Measurements from ENCODE around the gene COL27A1.
"Not testable (repeated sequence)": the region's sequence is repeated elsewhere in the genome, so short reads cannot be mapped to it uniquely, and the experiment has no call there.

Gene COL27A1

DNA sequence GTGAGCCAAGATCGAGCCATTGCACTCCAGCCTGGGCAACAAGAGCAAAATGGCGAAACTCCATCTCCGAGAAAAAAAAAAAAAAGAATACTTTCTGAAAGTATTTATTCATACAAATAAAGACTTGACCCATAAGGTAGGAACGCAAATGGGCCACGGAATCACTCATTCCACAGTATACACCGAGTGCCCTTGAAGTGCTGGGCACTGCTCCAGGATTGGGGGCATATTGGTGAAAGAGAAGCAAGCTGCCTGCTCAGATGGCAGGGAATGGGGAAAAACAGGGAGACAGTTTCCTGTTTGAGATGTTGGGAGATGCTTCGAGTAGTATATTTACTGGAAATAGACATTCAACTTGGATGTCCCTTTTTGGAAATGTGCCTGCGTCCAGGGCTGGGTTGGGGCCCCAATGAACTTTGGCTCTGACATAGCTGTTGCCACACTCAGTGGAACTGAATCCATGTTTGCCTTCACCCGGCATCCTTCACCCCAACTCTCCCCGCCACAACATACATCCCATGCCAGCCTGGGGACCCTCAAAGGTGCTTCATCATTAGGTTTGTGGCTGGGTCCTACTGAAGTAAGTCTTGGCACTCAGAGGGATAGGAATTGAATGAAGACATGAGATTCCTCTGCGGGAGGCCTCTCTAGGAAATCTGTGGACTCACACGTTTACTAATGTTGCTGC lies 173.7 kb downstream of the COL27A1 start:
- DNase-seq, result not testable (repeated sequence)

DNA sequence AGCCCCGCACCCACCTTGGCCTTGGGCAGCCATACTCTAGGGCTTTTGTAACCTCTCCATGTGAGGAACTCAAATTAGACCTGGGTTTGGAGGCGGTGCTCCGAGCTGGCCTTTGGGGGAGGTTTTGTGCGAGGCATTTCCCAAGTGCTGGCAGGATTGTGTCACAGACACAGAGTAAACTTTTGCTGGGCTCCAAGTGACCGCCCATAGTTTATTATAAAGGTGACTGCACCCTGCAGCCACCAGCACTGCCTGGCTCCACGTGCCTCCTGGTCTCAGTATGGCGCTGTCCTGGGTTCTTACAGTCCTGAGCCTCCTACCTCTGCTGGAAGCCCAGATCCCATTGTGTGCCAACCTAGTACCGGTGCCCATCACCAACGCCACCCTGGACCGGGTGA lies 174.3 kb downstream of the COL27A1 start, which contains the start of gene ORM2:
Gene ORM2 (plus strand): TSS at position 245 of the 398 bp plus-strand sequence. CDS start 36 bp downstream, at position 281.
- DNase-seq, result not testable (repeated sequence)

DNA sequence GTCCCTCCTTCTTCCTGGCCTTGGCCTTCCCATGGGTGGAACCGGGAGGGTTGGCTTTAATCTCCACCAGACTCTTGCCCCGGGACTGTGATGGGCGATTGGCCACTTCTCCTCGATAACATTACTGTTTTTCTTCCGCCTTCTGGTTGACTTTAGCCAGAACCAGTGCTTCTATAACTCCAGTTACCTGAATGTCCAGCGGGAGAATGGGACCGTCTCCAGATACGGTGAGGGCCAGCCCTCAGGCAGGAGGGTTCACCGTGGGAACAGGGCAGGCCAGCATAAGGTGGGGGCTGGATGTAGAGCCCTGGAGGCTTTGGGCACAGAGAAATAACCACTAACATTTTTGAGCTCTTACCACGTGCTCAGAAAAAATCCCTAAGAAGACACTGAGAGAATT lies 175.3 kb downstream of the COL27A1 start:
- no peak for DNase-seq

DNA sequence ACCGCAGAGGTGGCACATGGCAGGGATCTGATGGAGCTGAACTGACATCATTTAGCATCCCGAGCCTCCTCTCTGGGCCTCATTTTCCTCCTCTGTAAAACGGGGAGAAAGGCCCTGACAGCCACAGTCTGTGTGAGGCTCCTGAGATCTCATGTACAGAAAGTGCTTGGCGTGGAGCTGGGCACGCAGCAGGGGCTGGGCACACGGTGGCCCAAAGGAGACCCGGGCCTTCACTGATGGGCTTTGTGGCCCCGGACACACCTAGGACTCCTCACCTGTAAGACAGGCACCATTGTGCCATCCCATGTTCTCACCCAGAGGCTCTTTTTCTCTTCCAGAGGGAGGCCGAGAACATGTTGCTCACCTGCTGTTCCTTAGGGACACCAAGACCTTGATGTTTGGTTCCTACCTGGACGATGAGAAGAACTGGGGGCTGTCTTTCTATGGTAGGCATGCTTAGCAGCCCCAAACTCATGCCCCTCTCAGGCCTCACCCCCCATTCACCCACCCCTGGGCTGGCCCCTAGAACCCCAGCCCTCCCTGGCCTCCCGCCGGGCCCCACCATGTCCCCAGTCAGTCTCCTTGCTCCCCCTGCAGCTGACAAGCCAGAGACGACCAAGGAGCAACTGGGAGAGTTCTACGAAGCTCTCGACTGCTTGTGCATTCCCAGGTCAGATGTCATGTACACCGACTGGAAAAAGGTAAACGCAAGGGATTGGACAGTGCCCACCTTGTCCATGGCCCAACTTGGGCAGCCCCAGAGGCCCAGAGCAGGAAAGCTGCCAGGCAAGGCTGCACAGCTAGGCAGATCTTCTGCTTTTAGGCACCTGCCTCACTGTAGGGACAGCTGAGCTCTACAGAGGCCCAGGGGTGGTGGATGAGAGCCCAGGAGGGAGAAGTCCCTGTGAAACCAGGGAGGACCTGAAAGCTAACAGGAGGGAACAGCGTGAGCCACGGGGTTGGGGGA lies 176.2 kb downstream of the COL27A1 start:
- DNase-seq, result not testable (repeated sequence)

DNA sequence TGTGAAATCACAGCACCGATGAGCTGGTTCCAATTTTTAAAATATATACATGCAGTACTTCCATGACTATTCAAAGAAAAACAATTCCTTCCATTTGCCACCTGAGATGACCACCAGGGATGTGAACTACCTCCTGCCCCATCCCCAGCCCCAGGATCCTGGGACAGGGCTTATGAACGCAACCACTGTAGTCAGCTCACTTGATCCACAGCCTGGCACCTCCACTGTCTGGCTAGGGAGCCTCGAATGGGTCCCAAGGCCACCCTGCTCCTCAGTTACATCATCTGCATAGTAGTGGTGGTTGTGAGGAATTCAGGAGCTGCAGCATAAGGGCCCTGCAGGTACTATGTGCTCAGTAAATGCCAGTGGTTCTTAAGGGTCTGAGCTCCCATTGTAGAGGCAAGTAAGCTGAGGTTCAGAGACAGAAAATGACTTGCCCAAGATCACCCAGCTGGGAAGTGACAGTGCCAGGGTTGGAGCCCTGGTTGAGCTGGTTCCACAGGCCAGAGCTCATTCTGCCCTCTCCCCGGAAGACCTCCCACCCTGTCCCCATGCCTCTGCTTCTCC lies 177.2 kb downstream of the COL27A1 start:
- DNase-seq, result not testable (repeated sequence)

DNA sequence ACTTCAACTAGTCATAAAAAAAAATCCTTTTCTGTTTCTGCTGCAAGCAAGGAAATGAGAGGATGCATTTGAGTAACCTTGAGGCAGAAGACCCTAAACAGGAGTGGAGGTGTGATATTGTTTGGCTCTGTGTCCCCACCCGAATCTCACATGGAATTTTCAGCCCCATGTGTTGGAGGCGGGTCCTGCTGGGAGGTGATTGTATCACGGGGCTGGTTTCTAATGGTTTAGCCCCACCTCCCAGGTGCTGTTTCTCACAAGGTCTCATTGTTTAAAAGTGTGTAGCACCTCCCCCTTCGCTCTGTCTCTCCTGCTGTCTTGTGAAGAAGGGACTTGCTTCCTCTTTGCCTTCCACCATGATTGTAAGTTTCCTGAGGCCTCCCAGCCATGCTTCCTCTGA lies 178.4 kb downstream of the COL27A1 start:
- not testable (repeated sequence) for DNase-seq

DNA sequence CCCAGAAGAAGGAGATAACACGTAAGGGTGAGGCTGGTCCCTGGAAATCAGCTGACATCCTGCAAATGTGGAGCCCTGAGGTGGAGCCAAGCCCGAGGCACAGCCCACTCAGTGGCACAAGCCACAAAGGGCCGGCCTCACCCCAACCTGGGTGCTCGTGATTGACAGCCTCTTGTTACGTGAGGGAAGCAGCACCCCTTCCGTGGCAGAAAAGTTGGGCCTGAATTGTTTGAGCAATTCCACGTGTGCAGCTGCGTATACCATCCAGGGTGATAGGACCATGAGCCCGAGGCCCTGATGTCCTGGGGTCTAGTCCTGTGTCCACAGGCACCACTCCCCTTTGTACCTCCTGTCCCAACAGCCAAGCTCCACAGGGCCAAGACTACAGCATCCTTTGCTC lies 179.2 kb downstream of the COL27A1 start:
- no peak for DNase-seq

DNA sequence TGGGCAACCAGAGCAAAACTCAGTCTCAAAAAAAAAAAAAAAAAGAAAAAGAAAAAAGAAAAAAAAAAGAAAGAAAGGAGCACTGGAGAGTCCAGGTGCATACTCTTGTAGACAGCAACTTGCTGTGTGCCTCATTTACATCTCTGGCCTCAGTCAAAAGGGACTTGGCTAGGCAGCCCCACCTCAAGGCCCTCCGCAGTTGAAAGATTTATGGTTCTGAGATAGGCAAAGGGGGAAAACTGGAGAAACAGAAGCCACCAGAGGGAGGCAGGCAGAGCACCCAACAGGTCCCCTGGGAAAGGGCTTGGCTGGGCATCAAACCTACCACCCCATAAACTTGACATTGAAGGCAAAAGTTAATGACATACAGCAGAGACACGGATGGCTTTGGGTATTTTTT lies 180.4 kb downstream of the COL27A1 start:
- DNase-seq, result no peak

DNA sequence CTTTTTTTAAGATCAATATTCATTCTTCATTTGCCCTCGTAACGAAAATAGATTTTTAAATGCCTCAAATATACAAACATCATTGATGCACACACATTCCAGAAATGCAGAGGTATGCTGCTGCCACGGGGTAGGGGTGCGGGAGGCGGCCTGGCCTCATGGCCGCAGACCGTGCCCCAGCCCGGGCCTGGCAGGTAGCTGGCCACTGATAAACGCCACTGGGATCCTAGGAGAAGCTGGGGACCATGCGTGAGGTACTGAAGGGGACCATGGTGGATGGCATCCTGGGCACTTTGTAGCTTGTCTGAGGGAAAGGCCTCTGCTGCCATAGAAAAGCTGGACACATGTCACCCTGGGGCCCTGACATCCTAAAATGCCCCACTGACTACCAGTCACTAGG lies 180.8 kb downstream of the COL27A1 start:
- DNase-seq, result no peak

DNA sequence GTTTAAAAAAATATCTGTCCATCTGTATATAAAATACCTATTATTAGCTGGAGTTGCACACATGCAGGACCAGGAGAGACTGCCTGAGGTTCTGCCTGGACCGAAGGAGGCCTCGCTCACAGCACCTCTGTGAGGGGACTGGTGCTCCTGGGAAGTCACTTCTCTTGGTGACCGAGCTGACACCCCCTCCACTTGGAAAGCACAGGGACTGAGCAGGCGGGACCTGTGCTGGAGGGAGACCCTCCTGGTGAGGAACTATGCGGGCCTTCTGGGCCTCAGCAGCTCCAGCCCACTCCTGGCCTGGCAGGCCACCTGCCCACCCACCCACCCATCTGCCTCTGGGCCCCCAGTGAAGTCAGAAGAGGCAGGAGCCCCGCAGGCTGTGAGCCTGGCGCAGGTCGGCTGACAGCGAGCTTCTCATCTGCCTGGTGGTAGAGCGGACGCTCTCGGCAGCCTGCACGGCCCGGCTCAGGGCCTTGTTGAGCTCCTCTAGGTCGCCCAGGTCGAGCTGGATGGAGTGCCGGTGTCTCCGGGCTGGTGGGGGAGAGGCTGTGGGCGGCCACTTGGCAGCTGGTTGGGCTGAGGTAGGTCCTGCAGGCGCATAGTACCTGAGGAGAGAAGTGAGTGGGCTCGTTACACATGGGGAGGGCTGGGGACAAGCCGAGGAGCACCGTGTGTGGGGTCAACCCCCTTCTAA lies 181.5 kb downstream of the COL27A1 start:
- no peak for DNase-seq

DNA sequence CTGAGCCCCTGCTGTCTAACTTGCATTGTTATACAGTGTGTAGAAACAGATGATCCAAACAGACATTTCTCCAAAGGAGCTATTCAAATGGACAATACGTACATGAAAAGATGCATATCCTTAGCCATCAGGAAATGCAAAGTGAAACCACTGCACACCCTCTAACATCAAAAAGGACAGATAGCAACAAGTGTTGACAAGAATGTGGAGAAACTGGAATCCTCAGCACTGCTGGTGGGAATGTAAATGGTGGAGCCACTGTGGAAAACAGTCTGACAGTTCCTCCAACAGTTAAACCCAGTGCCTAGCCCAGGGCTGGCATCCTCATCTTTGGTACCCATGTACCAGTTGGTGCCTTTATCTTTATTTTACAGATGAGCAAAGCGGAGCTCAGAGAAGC lies 182.8 kb downstream of the COL27A1 start:
- no peak for DNase-seq

DNA sequence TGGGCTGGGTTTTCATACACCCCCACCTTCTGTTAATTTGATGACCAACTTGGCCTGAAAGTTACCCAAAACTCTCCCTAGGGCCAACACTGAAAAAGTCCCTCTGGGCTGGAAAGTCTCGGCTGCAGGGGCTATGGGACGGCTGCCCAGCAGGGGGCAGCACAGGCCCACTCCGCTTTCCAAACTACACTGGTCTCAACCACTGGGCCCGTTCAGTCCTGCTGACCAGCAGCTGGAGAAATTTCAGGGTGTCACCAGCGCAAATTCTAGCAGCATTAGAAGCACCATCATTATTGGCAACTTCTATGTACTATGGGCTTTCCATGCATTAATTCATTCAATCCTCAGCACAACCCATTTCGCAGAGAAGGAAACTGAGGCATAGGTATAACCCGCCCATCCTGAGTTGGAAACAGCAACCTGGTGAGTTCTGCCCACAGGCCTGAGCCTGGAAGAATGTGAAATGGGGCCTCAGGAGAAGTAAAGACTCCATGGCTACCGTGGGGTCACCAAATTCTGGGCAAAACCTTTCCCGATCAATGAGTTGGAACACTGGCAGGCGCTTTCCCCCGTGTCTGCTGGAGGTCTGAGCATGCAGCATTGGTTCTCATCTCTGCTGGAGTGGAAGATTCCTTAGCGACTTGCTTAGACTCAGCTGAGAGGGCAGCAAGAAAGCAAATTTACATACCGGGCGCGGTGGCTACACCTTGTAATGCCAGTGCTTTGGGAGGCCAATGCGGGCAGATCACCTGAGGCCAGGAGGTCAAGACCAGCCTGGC lies 184.0 kb downstream of the COL27A1 start:
- DNase-seq, result peak; percentile 13 to 24

DNA sequence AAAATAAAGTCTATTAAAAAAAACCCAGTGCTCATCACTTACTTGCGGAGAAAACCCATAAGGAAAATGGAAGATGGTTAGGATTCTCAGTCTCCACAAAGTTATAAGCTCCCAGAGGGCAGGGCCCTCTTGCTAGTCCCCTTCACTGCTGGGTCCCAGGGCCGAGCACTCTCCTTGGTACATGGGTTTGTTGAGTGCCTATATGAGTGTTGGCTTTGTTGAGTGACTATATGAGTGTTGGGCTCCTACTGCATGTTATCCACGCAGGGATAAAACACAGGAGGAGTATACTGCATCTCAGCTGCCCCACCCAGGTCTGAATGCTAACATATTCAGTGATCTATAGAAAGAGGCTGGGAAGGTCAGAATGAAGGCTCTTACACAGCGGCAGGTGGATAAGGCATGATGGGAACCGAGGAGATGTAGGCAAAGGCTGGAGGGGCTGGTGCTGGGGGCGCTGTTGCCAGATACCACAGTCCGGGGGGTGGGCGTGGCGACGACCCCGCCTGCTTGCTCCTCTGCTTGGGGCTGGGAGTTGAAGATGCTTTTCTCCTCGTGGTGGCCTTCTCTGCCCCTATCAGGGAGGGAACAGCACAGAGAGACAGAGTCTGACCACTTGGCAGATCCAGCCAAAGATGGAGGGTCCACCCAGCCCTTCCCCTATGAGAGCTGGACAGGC lies 186.0 kb downstream of the COL27A1 start:
- DNase-seq, result no peak

DNA sequence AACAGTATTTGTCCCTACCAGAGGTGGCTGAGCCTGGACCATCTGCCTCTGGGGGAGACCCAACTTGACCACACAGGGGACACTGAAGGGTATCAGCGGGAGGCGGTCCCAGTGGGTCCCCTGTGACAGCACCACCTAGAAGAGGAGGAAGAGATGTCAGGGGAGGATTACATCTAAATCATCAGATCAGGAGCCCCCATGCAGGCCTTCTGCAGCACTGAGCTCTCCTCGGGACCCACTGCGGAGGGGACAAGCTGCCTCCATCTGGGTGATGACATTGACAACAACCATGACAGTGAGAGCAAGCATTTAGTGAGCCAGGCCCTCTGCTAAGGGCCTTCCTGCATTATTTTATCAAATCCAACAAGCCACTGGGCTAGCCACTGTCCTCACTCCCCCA lies 186.7 kb downstream of the COL27A1 start:
- DNase-seq, result no peak

DNA sequence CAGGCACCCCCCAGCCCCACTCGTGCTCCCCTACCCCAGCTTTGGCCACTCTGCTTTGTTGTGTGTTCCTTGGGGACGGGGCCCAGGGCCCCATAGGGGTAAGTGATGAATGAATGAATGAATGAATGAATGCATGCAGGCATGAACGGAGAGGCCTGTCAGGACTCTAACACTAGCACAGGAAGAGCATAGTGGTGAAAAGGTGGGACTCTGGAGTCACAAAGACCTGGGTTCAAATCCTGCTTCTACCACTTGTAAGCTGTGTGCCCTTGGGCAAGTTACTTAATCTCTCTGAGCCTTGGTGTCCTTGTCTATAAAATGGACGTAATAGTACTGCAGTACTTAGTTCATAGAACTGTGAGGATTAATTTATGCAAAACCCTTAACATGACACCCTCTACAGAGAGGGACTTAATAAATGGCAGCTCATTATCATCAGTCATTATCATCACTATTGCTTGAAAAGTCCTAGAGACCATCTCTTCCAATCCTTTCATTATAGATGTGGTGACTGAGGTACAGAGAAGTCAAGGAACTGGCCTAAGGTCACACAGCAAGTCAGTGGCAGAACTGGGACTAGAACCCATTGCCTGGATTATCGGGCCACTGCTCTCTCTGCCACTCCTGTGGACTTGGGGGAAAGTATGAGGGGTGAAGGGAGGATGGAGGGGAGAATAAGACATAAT lies 187.6 kb downstream of the COL27A1 start:
- no peak for DNase-seq

DNA sequence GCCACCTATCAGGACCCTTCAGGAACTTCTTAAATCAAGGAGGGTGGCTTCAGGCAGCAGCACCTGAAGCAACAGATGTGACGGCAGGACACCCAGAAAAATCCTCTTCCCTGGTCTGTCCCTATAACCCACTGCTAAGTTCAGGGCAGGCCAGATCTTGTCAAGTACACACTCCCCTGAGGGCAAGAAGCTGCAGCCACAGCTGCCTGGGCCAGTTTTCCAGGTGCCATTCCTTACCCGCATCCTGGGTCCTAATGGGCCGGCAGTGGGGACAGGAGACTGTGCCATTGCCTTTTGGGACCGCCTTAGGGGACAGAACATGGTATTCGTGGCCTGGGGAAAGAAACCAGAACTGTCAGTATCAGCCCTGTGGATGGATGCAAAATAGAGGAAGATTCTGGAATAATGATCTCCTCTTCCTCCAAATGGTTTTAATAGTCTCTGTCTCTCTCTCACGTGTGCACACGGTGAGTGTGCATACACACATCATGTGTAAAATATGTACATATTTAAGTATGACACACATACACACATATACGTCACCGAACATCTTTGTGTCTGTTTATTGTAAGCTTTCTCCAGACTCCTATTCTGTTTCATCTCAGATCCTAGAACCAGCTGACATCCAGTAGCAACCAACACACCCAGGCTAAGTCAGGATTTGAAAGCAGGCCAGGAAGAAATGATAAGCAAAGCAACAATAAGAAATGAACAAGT lies 188.3 kb downstream of the COL27A1 start:
- DNase-seq, result no peak

DNA sequence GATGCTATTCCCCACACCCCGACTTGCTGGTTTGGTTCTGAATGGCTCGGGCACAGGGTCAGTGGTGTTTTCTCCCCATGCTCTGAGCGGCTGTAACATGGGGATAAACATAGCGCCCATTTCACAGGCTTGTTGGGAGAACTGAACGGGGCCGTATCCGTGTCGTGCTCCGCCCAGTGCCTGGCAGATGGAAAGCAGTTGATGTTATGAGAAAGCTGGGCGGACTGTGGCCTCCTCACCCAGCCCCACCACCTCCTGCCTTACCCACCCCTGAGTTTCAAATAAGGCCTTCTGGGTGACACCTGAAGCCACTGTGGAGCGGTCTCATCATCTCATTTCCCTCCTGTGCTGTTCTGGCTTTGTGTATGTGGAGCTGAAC lies 188.8 kb downstream of the COL27A1 start:
- DNase-seq, result no peak

DNA sequence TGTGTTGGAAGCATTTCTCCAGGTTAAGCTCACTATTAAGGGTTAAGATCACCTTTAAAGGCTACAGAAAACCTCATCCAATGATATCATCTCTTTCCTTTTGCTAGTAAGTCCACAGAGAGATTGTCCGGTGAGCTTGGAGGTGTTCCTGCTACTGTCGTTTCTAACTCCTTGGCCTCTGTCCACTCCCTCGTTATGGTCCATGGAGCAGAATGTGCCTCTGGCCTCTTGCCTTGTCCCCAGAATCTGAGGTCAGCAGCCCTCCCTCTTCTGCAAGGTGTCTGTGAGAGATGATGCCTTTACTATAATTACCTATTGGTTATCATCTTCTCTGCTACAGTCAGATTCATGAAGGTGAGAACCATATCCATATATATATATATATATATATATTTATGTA lies 189.4 kb downstream of the COL27A1 start:
- no peak for DNase-seq

DNA sequence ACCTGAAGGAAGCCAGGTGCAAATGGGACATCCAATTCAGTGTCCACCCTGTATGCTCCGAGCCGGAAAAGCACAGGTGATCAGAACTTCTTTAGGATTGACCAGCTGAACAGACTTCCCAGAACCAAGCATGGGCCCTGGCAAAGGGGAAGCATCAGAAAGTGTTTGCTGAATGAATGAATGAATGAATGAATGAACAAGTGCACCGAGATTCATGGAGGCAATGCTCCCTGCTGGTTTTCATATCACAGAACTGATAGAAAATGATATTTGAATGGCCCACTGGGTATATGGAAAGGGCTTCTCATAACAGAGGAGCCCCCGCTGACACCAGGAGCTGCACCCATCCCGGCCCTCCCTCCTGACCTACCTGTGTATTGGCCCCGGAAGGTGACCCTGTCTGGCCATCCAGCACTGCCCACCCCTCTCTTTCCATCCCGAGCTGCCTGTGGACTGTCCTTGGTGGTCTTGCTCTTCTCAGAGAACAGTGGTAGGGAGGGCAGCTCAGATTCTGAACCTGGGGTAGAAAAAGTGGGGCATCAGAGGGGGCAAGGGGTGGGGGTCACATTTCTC lies 190.2 kb downstream of the COL27A1 start:
- no peak for DNase-seq

DNA sequence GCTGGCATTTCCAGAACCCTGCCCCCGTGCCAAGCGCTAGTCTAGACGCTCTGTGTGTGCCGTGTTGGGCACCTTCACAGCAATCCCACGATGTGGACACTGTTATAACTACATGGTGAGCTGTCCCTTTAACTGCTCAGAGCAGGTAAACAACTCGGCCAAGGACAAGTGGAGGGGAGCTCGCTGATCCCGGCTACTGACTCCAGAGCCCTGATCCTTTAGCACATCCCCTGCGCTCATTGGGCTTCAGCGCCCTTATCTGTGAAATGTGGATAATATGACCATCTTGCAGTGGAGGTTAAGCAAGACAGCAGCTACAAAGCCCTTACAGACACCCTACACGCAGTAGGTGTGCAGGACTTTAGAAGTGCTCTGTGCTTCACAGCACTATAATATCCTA lies 190.8 kb downstream of the COL27A1 start:
- DNase-seq, result no peak
